Measurements from ENCODE around the gene CENPL.

DNA sequence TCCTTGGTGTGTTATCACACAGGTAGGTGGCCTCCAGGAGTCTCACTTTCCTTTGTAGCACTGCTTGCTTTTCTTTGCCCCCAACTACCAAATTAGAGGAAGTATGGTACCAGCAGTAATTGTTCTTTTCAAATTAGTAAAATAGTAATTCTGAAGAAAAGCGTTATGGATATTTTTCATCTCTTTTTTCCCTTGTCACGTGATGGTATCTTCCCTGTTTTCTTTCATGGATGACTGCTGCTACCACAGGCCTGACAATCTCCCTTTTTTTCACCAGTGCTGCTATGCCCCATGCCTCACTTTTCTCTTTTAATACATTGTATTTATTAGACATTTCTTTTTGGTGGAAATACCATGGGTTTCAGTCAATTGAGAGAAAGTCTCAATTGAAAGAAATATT is 46.8 kb upstream of the CENPL start:
- TF ChIP-seq POLR2AphosphoS5 (IDR thresholded peaks at IDR 0.05; ENCODE audit: low read depth, low read length) (no peak), POLR2A (IDR thresholded peaks at IDR 0.05; ENCODE audit: low read depth, low read length) (no peak)

All from GM12892 (cell line).